Subcutaneous abdominal adipose tissue (tissue), 5 donors: ENCODE measurements around the gene DEAF1.

ENCODE experiments used
- H3K27ac ChIP-seq: one replicate; pipeline ENCODE4 v1.7.0; 2013; ENCODE audit warnings: low read depth, mild to moderate bottlenecking, inconsistent platforms, low read length, moderate library complexity
- H3K27me3 ChIP-seq, 5 donors: one replicate each; pipeline ENCODE4 v1.7.0; 2013; ENCODE audit warnings: low read length in 5 of 5, inconsistent platforms in 1 of 5; ENCODE audit not compliant: control insufficient read depth in 5 of 5, insufficient read depth in 4 of 5
- H3K36me3 ChIP-seq, 5 donors: one replicate each; pipeline ENCODE4 v1.7.0; 2013; ENCODE audit warnings: low read length in 5 of 5; ENCODE audit not compliant: control insufficient read depth in 5 of 5, insufficient read depth in 5 of 5
- H3K4me1 ChIP-seq, 5 donors: one replicate each; pipeline ENCODE4 v1.7.0; 2013; ENCODE audit warnings: low read length in 5 of 5, mild to moderate bottlenecking in 3 of 5, moderate library complexity in 1 of 5; ENCODE audit not compliant: control insufficient read depth in 5 of 5, insufficient read depth in 5 of 5
- H3K4me3 ChIP-seq, 5 donors: one replicate each; pipeline ENCODE4 v1.7.0; 2013; ENCODE audit warnings: low read length in 5 of 5, low read depth in 1 of 5
- H3K9ac ChIP-seq, 5 donors: one replicate each; pipeline ENCODE4 v1.7.0; 2013; ENCODE audit warnings: low read length in 5 of 5, mild to moderate bottlenecking in 4 of 5, moderate library complexity in 3 of 5
- H3K9me3 ChIP-seq, 5 donors: one replicate each; pipeline ENCODE4 v1.7.0; 2013; ENCODE audit warnings: low read length in 5 of 5; ENCODE audit not compliant: control insufficient read depth in 5 of 5
- donor health status: healthy.
- donor health status: healthy.
- donor health status: healthy.
- donor health status: healthy.
- donor health status: healthy.

The DEAF1 gene

DNA sequence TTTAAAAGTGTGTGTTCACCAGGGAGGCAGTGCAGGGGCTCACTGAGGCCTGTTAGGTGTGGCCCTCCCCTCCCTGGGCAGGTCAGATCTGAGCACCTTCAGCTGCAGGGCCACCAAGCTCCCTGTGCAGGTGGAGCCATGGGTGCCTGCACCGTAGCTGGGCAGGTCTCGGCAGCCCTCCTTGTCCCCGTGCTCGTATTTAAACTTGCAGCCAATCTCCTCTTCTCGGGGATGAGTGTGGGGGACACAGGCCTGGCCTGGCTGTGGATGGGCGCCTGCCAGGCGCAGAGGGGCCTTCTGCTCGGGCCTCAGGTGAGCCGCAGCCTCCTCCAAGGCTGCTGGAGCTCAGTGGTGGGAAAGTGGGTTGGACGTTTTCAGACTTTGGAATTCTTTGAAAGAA lies 99.6 kb downstream of the DEAF1 start:
- no peak overlapping the region for H3K9ac ChIP-seq
- no peak overlapping the region for H3K4me3 ChIP-seq
- no peaks in the 10 kb centered on the region for H3K4me1 ChIP-seq
- no peaks in the 10 kb centered on the region for H3K27me3 ChIP-seq
- no peak overlapping the region for H3K27ac ChIP-seq
- peaks cover 0 to 94% (median 85%) of the 10 kb centered on the region in 5 donors for H3K36me3 ChIP-seq
- no peaks in the 10 kb centered on the region for H3K9me3 ChIP-seq
